Measurements from ENCODE around the gene RIOK3.
"Not testable (repeated sequence)": the region's sequence is repeated elsewhere in the genome, so short reads cannot be mapped to it uniquely, and the experiment has no call there.

Gene RIOK3

DNA sequence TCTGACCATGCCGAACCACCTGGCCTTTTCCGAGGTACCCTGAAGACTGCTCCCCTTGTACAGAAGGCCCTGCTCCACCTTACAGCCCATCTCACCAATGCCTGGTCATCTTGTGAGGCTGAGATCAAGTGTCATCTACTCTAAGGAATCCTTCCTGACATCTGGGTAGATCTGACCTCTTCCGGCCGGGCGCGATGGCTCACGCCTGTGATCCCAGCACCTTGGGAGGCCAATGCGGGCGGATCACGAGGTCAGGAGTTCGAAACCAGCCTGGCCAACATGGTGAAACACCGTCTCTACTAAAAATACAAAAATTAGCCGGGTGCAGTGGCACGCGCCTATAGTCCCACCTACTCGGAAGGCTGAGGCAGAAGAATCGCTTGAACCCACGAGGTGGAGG, 2.1 kb upstream of the RIOK3 start:
- no peak for DNase-seq (ENCODE audit: low read depth in 2 of 2)

DNA sequence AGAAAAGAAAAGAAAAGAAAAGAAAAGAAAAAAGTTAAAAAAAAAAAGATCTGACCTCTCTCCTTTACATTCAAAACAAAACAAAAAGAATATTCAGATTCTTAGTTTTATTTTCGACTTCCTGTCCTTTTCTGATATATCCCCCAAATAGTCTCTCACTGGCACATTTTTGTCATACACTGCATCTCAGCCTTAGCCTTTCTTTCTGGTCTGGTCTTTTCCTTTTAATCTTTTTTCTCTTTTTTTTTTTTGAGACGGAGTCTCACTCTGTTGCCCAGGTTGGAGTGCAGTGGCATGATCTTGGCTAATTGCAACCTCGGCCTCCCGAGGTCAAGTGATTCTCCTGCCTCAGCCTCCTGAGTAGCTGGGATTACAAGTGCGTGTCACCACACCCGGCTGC, 1.6 kb upstream of the RIOK3 start:
- no peak for DNase-seq (ENCODE audit: low read depth in 2 of 2)

DNA sequence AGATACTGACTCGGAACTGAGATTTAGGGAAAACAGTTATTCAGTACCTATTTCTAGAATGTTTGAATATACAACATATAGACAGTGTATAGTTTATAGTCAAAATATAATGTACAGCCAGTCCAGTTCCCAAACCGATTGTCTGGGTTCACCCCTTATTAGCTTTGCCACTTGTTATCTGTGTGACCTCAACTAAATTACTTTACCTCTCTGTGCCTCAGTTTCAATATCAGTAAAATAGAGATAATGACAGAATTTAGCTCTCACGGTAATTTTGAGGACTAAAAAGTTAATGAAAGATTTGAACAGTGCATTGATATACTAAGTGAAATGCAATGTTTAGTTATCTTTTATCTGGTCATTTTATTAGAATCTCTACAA, 750 bp upstream of the RIOK3 start:
- DNase-seq (ENCODE audit: low read depth in 2 of 2), result no peak

DNA sequence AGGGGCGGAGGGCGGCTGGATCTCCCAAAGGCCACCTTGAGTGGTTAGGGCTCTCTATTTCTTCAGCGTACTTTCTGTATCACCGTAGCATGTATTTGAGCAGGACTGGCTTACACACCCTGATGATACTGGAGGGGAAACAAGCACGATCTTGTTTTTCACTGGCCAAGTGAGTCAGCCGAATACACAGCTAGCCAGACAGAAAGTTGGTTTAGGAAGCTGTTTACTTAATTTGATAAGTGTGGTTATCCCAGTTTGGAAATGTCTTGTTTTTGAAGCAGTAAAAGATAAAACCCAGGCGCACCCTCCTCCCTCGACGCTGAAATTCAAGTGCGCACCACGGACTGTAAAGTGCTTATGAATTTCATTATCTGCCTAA, 582 bp downstream of the RIOK3 start:
- no peak for DNase-seq (ENCODE audit: low read depth in 2 of 2)

DNA sequence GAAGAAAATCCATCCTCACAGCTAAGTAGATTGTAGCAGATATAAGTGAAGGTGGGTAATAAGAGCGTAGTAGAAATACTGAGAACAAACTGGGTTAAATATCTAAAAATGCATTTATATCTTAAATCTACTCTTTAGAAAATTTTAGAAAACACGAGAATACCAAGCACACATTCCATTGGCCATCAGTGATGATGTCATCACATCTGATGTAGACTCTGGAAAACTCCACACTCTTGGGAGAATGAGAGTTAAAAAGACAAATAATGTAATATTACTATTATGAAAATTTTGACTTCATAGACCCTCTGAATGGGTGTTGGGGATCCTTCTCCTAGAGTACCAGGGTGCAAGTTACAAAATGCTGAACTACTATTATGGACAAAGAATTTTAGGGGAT, 3.7 kb downstream of the RIOK3 start:
- no peak for DNase-seq (ENCODE audit: low read depth in 2 of 2)

DNA sequence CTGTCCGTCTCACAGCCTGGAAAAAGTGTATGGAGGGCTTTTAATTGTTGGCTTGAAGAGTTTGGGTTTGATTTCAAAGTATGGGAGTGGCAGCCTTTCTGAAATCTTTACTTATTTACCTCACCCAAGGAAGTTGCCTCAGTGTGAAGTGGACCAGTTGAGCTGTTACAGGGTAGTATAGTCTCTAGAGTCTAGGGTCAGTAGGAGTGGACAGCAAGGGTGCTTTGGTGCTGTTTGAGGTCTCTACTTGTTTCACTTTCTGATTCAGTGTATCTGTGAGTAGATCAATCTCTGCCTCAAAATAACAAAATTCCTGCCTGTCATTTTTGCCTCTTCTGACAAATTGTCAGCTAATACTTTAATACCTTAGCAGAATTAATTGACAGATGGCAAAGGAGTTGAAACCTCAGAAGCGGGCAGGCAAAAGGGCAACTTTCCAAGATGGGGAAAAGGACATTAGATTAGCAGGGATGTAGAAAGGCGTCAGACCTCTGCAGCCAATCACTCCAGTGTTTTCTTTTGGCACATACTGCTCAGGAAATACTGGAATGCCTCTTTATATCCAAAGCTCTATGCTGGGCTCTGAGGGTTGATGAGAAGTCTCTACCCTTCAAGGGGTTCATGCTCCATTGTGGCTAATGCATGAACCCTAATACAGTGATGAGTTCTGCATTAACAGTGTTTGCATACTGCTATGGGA, 5.9 kb downstream of the RIOK3 start:
- no peak for DNase-seq (ENCODE audit: low read depth in 2 of 2)

DNA sequence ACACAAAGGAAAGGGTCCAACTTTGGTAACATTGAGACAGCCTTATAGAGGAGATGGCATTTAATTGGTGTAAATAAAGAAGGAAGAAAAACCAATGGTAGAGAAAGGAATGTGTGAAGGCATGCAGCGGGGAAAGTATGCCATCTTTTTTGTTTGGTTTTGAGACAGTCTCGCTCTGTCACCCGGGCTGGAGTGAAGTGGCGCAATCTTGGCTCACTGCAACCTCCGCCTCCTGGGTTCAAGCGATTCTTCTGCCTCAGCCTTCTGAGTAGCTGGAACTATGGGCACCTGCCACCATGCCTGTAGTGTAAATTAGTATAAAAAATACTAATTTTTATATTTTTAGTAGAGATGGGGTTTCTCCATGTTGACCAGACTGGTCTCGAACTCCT, 6.4 kb downstream of the RIOK3 start:
- no peak for DNase-seq (ENCODE audit: low read depth in 2 of 2)

DNA sequence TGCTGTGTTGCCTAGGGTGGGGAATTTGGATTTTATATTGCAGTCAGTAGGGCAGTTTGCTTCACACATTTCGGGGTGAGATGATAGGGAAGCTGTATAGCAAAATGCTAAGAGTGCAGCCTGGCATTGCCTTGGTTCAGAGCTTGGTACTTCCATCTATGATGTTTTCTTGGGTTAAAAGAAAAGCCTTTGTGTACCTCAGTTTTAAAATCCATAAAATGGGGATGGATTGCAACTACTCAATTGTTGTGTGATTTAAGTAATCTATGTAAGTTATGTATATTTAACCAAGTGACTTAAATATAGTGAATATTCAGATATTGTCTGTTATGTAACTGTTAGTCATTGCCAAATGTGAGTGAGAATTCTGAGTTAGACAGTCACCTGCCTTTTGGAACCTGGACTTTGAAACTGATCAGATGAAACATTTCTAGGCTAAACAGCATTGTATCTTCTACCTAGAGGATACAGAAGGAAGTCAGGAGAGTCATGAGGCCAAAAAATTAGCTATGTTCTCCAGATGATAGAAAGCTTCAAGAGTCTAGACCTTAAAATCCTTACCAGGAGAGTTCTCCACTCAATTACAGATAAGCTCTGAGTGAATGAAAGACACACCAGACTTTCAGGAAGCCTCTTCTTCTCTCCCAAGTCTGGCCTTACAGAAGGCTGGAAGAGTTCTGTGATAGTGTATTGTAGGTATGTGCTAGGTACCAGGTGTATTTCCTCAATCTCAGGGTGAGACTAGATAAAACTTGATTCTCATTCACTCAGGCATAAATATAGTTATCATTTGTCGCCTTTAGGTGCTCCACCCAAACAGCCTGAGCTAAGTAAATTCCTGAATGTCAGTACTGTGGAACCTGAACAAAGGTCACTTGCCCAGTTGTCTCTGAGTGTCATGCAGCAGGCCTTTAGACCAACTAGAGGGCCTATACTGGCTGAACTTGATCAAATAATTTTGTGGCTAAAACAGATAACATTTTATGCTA, 7.5 kb downstream of the RIOK3 start:
- no peak for DNase-seq (ENCODE audit: low read depth in 2 of 2)

DNA sequence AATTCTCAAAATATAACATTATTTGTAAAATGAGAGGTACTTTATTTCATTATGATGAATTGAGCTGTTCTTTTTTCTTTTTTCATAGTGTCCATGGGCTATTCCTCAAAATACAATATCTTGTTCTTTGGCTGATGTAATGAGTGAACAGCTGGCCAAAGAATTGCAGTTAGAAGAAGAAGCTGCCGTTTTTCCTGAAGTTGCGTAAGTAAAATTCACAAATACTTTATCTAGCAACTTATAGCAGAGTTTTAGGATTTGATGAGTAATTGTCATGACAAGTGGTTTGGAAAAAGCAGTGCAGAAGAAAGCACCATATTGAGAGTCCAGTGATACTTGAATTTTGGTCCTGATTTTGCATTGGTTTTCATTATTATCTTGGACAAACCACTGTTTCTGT, 9.8 kb downstream of the RIOK3 start:
- DNase-seq (ENCODE audit: low read depth in 2 of 2), result no peak

DNA sequence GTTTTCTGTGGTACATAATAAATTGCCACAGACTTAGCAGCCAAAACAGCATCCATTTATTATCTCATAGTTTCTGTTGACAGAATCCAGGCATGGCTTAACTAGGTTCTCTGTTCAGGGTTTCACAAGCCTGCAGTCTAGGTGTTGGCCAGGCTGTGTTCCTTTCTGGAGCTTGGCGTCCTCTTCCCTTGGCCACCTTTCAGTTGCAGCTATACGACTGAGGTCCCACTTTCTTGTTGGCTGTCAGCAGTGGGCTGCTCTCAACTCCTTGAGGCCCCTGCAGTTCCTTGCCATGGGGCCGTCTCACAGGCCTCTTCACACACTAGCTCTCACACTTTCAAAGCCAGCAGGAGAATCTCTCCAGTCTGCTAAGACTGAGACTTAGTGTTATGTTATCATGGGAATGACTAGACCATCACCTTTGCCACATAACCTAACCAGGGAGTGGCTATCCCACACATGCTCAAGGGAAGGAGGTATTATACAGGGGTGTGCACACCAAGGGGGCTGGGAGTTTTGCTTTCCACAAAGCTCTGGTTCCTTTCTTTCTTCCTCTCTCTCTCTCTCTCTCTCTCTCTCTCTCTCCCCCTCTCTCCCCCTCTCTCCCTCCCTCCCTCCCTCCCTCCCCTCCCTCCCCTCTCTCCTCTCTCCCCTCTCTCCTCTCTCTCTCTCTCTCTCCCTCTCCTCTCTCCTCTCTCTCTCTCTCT, 15.8 kb downstream of the RIOK3 start:
- DNase-seq (ENCODE audit: low read depth in 2 of 2), result no peak

DNA sequence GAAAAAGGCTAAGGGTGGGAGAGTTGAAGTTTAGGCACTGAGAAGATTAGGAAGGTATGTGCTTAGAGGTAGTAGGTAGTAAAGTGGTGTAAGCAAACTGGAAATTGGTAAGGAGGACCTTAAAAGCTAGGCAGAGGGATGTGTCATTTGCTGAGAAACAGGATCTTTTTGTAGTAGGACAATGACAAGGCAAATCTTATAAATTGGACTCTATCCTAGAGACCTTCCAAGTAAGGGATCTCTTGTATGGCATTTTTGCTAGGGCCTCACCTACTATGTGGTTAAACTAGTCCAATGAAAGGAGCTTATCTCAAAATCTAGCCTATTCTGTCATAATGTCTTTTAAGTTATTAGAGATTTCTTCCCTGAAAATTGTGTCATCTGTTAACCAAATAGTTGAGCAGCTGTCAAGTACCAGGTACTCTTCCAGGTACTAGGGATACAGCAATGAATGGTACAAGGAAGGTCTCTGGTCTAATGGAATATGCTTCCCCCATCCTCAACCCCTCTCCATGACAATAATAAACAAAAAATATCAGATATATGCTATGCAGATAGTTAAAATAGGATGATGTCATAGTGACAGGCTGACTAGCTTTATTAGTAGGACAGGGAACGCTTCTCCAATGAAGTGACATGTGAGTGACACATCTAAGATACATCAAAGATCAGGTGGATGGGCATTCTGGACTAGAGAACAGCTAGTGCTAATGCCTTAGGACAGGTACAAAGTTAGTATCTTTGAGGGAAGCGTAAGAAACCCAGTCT, 17.7 kb downstream of the RIOK3 start:
- DNase-seq (ENCODE audit: low read depth in 2 of 2), result no peak

DNA sequence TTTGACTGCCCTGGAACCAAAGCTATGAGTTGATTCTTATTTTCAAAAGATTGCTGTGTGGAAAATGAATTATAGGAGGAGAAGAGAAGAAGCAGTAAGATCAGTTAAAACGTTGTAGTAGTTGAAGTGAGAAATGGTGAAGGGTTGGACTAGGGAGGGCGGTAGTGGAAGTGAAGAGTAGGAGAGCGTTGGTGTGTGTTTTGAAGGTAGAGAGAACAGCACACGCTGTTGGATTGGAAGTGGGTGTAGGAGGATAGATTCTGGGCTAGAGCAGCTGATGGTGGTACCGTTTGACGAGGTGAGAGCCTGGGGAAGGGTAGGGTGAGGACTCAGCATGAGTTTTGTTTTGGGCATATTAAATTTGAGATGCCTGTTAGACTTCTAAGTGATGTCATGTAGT, 18.4 kb downstream of the RIOK3 start:
- DNase-seq (ENCODE audit: low read depth in 2 of 2), result no peak

DNA sequence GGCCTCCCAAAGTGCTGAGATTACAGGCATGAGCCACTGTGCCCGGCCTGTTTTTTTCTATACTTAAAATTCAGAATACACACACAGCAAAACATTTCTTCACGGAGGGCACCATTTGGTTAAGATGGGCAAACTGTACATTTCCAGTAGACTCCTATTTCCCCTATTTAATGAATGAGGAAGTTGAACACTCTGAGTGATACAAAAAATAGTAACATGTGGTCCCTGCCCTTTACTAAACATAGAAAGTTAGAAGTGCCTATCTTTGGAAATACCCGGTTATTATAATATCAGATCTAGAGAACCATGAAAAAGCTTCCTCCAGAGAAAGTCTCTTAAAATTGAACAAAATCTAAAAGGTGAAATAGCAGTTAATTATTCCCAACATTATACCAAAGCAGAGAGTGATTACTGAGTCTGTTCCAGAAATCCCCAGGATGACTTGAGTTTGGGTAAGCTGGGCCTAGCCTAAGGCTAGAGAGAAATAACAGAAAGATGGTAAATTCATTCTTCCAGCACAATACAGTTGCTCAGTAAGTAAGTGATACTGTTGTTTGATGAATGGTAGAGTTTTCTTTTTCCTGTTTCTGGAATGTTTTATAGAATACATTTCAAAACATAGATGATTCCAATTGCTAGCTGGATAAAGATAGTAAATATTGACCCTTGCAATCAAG, 26.9 kb downstream of the RIOK3 start:
- DNase-seq (ENCODE audit: low read depth in 2 of 2), result no peak

DNA sequence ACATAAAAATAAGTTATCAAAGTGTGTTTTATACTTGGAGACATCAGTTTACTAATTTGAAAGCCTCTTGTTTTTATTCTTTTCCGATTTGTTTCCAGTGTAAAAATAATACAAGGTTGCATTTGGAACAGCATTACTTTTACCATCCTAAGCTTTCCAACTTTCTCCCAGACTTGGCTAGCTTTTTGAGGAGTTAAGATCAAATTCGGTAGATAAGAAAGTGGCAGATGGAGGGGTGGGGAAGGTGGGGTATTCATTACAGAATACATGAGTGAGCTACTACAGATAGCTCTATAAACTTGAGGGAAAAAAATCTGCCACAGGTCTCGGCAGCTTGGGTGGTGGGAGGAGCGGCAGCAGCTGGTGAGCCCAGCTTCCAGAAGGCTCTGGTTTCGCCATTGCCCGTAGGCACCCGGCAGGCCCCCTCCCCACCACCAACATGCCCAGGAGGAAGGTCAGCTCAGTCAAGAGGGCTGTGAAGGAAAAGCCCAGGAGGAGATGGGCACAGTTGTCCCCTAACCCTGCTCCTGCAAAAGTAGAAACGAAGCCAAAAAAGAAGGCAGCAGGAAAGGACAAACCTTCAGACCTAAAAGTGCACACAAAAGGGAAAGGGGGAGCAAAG, 31.6 kb downstream of the RIOK3 start:
- DNase-seq (ENCODE audit: low read depth in 2 of 2), result no peak

DNA sequence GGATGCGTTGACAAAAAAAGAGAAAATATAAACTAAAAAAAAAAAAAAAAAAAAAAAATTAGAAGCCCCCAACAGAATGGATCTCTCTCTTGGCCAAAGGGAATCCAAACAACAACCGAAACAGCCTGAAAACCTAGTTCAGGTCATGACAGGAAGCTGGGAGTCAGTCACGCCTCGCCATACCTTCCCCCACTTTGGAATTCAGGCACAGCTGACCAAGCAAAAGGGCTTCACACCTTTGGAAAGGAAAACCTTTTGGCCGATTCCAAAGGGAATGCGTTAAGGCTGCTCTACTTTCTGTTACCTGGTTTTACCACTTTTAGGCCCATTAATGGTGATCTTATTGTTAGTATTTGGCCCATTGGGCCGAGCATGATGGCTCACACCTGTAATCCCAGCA, 32.3 kb downstream of the RIOK3 start:
- no peak for DNase-seq (ENCODE audit: low read depth in 2 of 2)

DNA sequence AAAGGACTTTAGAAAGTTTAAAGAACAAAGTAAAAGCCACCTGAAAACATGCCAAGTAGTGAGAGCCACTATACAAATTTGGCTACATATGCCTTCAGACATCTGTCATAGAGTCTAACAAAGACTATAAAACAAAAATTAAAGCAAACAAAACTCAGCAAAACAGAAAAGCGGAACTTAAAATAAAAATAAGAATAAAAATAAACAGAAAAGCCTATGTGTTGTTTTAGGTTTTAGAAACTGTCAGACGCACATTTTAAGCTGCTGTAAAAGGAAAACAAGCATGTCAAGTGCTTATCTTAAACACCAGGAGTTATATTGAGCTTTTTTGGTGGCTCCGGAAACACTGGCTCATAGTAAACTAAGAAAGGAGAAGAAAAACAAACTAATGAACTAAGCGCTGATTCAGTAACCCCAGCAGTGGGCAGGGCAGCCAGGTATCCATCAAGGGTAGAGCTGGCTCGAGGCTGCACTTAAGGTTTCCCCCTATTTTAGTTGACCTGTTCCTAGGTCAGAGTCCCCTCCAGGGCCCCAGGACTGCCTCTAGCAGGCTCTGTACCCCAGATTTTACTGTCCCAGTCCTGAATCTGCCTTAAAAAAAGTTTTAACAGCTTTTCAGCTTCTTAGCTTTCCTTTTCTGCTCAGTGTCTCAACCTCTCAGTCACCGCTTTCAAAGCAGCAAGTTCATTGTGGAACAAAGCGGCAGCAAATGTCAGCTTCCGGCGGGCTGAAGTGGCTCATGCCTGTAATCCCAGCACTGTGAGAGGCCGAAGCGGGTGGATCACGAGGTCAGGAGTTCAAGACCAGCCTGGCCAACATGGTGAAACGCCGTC, 34.9 kb downstream of the RIOK3 start:
- no peak for DNase-seq (ENCODE audit: low read depth in 2 of 2)

DNA sequence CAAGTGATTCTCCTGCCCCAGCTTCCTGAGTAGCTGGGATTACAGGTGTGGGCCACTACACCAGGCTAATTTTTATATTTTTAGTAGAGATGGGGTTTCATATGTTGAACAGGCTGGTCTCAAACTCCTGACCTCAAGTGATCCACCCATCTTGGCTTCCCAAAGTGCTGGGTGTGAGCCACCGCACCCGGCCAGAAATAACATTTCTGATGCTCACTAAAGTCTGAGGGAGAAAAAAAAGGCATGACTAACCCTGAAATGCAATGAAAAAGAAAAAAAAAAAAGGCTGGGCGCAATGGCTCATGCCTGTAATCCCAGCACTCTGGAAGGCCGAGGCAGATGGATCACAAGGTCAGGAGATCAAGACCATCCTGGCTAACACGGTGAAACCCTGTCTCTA, 36.5 kb downstream of the RIOK3 start:
- not testable (repeated sequence) for DNase-seq (ENCODE audit: low read depth in 2 of 2)

DNA sequence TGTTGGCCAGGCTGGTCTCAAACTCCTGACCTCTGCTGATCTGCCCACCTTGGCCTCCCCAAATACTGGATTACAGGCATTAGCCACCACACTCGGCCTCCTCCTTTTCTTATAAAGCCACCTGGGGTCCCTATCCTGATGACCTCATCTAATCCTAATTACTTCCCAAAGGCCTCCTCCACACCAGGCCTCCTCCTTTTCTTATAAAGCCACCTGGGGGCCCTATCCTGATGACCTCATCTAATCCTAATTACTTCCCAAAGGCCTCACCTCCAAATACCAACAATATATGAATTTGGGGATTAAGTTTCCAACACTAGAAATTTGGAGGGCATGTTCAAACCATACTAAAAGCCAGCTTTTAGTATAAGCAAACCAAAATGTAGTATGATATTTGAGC, 40.6 kb downstream of the RIOK3 start:
- no peak for DNase-seq (ENCODE audit: low read depth in 2 of 2)

DNA sequence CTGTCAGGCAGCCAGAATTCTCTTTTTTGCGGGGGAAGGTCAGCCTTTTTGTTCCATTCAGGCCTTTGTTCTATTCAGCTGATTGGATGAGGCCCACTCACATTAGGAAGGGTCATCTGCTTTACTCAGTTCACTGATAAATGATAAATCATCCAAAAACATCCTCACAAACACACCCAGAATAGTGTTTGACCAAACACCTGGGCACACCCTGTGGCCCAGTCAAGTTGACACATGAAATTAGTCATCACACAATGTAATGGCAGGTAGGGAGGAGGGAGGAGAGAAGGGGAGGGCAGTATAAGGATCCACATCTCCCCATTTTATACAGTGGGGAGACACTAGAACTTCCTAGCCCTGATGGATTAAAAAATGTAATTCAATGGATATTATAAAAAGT, 41.9 kb downstream of the RIOK3 start:
- DNase-seq (ENCODE audit: low read depth in 2 of 2), result no peak
